Measurements from ENCODE around the gene ANGPTL4.
A peak's percentile ranks its signal among the peaks of the same experiment; 100 is the strongest.

The ANGPTL4 gene

GRCh38 chr19:8335343-8336071 lies 28.4 kb upstream of the ANGPTL4 start:
- H3K79me2 ChIP-seq (ENCODE audit: insufficient read depth, low read length): no peaks in the 10 kb centered on the region
- TF ChIP-seq CTCF (IDR thresholded peaks at IDR 0.05; ENCODE audit: insufficient read depth, low read length, poor library complexity, severe bottlenecking) (no peak), EZH2phosphoT487 (conservative IDR thresholded peaks at IDR 0.05; ENCODE audit: low read length) (no peak)
- H3K9ac ChIP-seq (ENCODE audit: low read length): peak overlapping the region; percentile 32; the same call in 1 of the 2 replicates
- H4K20me1 ChIP-seq (ENCODE audit: low read depth, low read length): no peaks in the 10 kb centered on the region
- no peak overlapping the region for H3K27ac ChIP-seq (ENCODE audit: low read depth, low read length)
- no peaks in the 10 kb centered on the region for H3K27me3 ChIP-seq (ENCODE audit: low read length)
- H3K9me3 ChIP-seq (ENCODE audit: insufficient read depth, low read length): no peaks in the 10 kb centered on the region
- H3K4me2 ChIP-seq (ENCODE audit: low read depth, low read length, poor library complexity, severe bottlenecking): peak overlapping the region; percentile 51
- no peaks in the 10 kb centered on the region for H3K9me2 ChIP-seq (replicated peaks; ENCODE audit: insufficient read depth, low read length)
- H2AFZ ChIP-seq (ENCODE audit: low read depth, low read length, severe bottlenecking): no peak overlapping the region
- no peaks in the 10 kb centered on the region for H3F3A ChIP-seq (ENCODE audit: insufficient read depth)
- peak overlapping the region; percentile 35 for H3K4me3 ChIP-seq (ENCODE audit: insufficient read depth, low read length, poor library complexity, severe bottlenecking)
- H3K36me3 ChIP-seq (ENCODE audit: low read length): no peaks in the 10 kb centered on the region

- H2AFZ ChIP-seq (ENCODE audit: low read depth, low read length, severe bottlenecking): no peak overlapping the region
- H3K9me2 ChIP-seq (replicated peaks; ENCODE audit: insufficient read depth, low read length): no peaks in the 10 kb centered on the region
- no peaks in the 10 kb centered on the region for H3K79me2 ChIP-seq (ENCODE audit: insufficient read depth, low read length)
- no peak overlapping the region for H3K9ac ChIP-seq (ENCODE audit: low read length)
- H3K4me2 ChIP-seq (ENCODE audit: low read depth, low read length, poor library complexity, severe bottlenecking): peak overlapping the region; percentile 51
- no peak overlapping the region for H3K4me3 ChIP-seq (ENCODE audit: insufficient read depth, low read length, poor library complexity, severe bottlenecking)
- no peaks in the 10 kb centered on the region for H3K36me3 ChIP-seq (ENCODE audit: low read length)
- H3F3A ChIP-seq (ENCODE audit: insufficient read depth): no peaks in the 10 kb centered on the region
- no peak overlapping the region for H3K27ac ChIP-seq (ENCODE audit: low read depth, low read length)
- TF ChIP-seq EZH2phosphoT487 (conservative IDR thresholded peaks at IDR 0.05; ENCODE audit: low read length) (no peak), CTCF (IDR thresholded peaks at IDR 0.05; ENCODE audit: insufficient read depth, low read length, poor library complexity, severe bottlenecking) (no peak)
- H3K9me3 ChIP-seq (ENCODE audit: insufficient read depth, low read length): no peaks in the 10 kb centered on the region
- H3K27me3 ChIP-seq (ENCODE audit: low read length): no peaks in the 10 kb centered on the region
- no peaks in the 10 kb centered on the region for H4K20me1 ChIP-seq (ENCODE audit: low read depth, low read length)
Measured at GRCh38 chr19:8336072-8336569, 27.8 kb upstream of the ANGPTL4 start.

- Histone ChIP-seq H3K27me3 (ENCODE audit: low read length) (no peaks in the 10 kb centered on the region), H4K20me1 (ENCODE audit: low read depth, low read length) (no peaks in the 10 kb centered on the region)
Measured at GRCh38 chr19:8336660-8337059, 27.3 kb upstream of the ANGPTL4 start.

More at GRCh38 chr19:8336660-8337059, 27.3 kb upstream of the ANGPTL4 start:
- no peaks in the 10 kb centered on the region for H3K9me3 ChIP-seq (ENCODE audit: insufficient read depth, low read length)
- no peak overlapping the region for H3K27ac ChIP-seq (ENCODE audit: low read depth, low read length)
- no peaks in the 10 kb centered on the region for H3K79me2 ChIP-seq (ENCODE audit: insufficient read depth, low read length)
- no peak overlapping the region for H3K4me3 ChIP-seq (ENCODE audit: insufficient read depth, low read length, poor library complexity, severe bottlenecking)
- no peaks in the 10 kb centered on the region for H3F3A ChIP-seq (ENCODE audit: insufficient read depth)
- no peak overlapping the region for H2AFZ ChIP-seq (ENCODE audit: low read depth, low read length, severe bottlenecking)
- no peak overlapping the region for H3K9ac ChIP-seq (ENCODE audit: low read length)
- no peak overlapping the region for H3K4me2 ChIP-seq (ENCODE audit: low read depth, low read length, poor library complexity, severe bottlenecking)
- H3K36me3 ChIP-seq (ENCODE audit: low read length): no peaks in the 10 kb centered on the region
- TF ChIP-seq CTCF (IDR thresholded peaks at IDR 0.05; ENCODE audit: insufficient read depth, low read length, poor library complexity, severe bottlenecking): no peak
- no peak for TF ChIP-seq EZH2phosphoT487 (conservative IDR thresholded peaks at IDR 0.05; ENCODE audit: low read length)
- no peaks in the 10 kb centered on the region for H3K9me2 ChIP-seq (replicated peaks; ENCODE audit: insufficient read depth, low read length)
